Fibroblast of mammary gland (primary cell): ENCODE measurements around the gene SORCS1.
"Not testable (repeated sequence)": the region's sequence is repeated elsewhere in the genome, so short reads cannot be mapped to it uniquely, and the experiment has no call there.

Source experiments
- DNase-seq: peaks from one replicate; pipeline ENCODE4 v3.0.0-alpha.2; 2010; ENCODE audit warnings: low read depth
- H3K4me3 ChIP-seq: 2 replicates; pipeline ENCODE4 v1.5.1; 2011; ENCODE audit warnings: low read depth, mild to moderate bottlenecking, low read length, moderate library complexity; ENCODE audit not compliant: control insufficient read depth
- TF ChIP-seq, protein P1 (sequence below): conservative IDR thresholded peaks from 2 replicates; pipeline ENCODE4 v1.5.1; 2011; ENCODE audit warnings: low read depth, low read length, inconsistent platforms; ENCODE audit not compliant: control insufficient read depth, insufficient read depth

Gene SORCS1

GRCh38 chr10:106931159-106931852 is 233.2 kb downstream of the SORCS1 start:
- H3K4me3 ChIP-seq, result no peak overlapping the region
- no peak for DNase-seq
- TF ChIP-seq, protein P1, sequence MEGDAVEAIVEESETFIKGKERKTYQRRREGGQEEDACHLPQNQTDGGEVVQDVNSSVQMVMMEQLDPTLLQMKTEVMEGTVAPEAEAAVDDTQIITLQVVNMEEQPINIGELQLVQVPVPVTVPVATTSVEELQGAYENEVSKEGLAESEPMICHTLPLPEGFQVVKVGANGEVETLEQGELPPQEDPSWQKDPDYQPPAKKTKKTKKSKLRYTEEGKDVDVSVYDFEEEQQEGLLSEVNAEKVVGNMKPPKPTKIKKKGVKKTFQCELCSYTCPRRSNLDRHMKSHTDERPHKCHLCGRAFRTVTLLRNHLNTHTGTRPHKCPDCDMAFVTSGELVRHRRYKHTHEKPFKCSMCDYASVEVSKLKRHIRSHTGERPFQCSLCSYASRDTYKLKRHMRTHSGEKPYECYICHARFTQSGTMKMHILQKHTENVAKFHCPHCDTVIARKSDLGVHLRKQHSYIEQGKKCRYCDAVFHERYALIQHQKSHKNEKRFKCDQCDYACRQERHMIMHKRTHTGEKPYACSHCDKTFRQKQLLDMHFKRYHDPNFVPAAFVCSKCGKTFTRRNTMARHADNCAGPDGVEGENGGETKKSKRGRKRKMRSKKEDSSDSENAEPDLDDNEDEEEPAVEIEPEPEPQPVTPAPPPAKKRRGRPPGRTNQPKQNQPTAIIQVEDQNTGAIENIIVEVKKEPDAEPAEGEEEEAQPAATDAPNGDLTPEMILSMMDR, result no peak

GRCh38 chr10:106930751-106931150 is 233.8 kb downstream of the SORCS1 start:
- H3K4me3 ChIP-seq, result no peak overlapping the region
- TF ChIP-seq, protein P1, result no peak
- DNase-seq, result no peak

DNA sequence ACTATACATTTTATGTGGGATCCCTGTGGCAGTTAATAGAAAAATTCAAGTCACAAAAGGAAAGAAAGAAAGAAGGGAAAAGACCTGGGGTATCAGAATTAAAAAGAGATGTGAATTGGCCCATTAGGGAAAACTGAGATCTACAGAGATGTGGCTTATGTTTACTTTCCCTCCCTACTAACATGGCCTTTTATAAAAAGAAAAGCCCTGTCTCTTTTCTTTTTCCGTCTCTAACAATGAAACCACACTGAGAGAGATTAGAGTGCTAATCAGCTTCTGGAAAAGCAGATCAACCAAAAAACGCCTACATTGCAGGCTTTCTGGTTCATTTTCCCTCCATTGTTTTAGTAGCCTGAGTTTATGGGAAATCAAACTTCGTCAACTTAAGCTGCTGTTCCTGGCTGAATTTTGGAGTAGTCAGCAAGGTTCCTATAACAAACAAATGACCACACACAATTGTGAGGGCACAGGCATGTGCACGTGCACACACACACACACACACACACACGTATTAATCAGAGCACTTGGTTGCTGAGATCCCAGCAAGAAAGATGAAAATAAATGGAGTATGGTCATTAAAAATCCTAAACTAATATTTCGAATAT is 235.1 kb downstream of the SORCS1 start:
- no peak for DNase-seq
- TF ChIP-seq, protein P1, result no peak
- H3K4me3 ChIP-seq, result no peak overlapping the region

DNA sequence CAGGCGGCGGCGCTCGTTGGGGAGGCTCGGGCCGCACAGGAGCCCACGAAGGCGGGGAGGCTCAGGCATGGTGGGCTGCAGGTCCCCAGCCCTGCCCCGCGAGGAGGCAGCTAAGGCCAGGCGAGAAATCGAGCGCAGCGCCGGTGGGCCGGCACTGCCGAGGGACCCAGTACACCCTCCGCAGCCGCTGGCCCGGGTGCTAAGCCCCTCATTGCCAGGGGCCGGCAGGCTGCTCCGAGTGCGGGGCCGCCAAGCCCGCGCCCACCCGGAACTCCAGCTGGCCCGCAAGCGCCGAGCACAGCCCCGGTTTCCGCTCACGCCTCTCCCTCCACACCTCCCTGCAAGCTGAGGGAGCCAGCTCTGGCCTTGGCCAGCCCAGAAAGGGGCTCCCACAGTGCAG is 236.4 kb downstream of the SORCS1 start:
- H3K4me3 ChIP-seq, DNase-seq: not testable (repeated sequence)

- no peak for DNase-seq
- no peak overlapping the region for H3K4me3 ChIP-seq
- TF ChIP-seq, protein P1, result no peak
Measured at GRCh38 chr10:106925191-106925590, 239.3 kb downstream of the SORCS1 start.

GRCh38 chr10:106920538-106920937 is 244.0 kb downstream of the SORCS1 start:
- no peak for DNase-seq
- H3K4me3 ChIP-seq, result no peak overlapping the region
- TF ChIP-seq, protein P1, result no peak

DNA sequence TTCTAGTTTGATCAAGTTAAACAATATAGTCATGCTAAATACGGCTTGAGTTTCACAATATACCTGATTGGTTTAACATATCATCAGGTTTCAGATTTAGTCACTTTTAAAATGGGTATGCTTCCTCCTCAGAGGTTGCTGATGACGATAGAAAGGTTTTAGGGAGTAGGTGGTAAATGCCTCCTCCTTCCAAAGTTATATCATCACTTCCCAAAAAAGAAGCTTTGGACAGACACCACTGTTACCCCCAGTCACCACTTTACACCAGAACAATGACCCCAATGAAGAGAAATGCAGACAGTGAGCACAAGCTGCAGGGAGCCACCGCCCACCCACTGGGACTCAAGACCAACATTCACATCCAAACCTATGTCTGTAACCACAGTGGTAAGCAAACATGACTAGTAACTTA is 244.6 kb downstream of the SORCS1 start:
- no peak overlapping the region for H3K4me3 ChIP-seq
- no peak for DNase-seq
- TF ChIP-seq, protein P1, result no peak
